Prostate gland (tissue), 2 donors: ENCODE results near the gene SCO2. TPM values are rescaled to one million over a fixed set of nuclear protein-coding genes. Genes with fewer than 3 reads are reported as not detected.

Source experiments
- DNase-seq: peaks from one replicate; pipeline ENCODE4 v3.0.0-alpha.2; 2019; ENCODE audit warnings: low spot score
- H3K27ac ChIP-seq, 2 donors: fragments of 200-600 bp; sonication (generic); 2 replicates each; pipeline ENCODE4 v1.5.1; 2017 to 2019
- H3K27me3 ChIP-seq: fragments of 200-600 bp; sonication (generic); replicated peaks from 2 replicates; pipeline ENCODE4 v1.5.1; 2019; ENCODE audit not compliant: insufficient read depth
- H3K36me3 ChIP-seq, 2 donors: fragments of 200-600 bp; sonication (generic); 1 replicate in 1 of 2; 2 replicates in 1 of 2; pipeline versions ENCODE4 v1.5.1 to v1.8.1; 2017 to 2019
- H3K4me1 ChIP-seq: fragments of 200-600 bp; sonication (generic); replicated peaks from 2 replicates; pipeline ENCODE4 v1.5.1; 2019
- H3K4me3 ChIP-seq, 2 donors: fragments of 200-600 bp; sonication (generic); 2 replicates each; pipeline ENCODE4 v1.5.1; 2017 to 2019
- H3K9me3 ChIP-seq: fragments of 200-600 bp; sonication (generic); 2 replicates; pipeline ENCODE4 v1.5.1; 2017
- CTCF ChIP-seq, 4 experiments: fragments of 200-600 bp in 2 of 4; fragments of 450-650 bp in 2 of 4; sonication (generic) in 2 of 4; IDR thresholded peaks; 1 replicate in 3 of 4; 2 replicates in 1 of 4; pipeline ENCODE4 v1.5.1; 2016 to 2019; ENCODE audit warnings: antibody characterized with exemption in 4 of 4, mild to moderate bottlenecking in 2 of 4, moderate library complexity in 2 of 4
- POLR2A ChIP-seq: fragments of 450-650 bp; IDR thresholded peaks from one replicate; pipeline ENCODE4 v1.6.1; 2016; ENCODE audit warnings: antibody characterized with exemption, mild to moderate bottlenecking
- POLR2AphosphoS5 ChIP-seq: sonication (generic); formaldehyde crosslinking; IDR thresholded peaks from one replicate; pipeline ENCODE4 v1.6.1; 2017; ENCODE audit warnings: antibody characterized with exemption
- WGBS: methylation state at CpG from one replicate; pipeline ENCODE4 v1.1.5; 2018; 5-methylcytosine and 5-hydroxymethylcytosine counted together
- intact Hi-C: fragments of 100-400 bp; cut with DNase I; formaldehyde crosslinking; loops from one replicate; pipeline ENCODE4 v1.14.2; 2022
- total RNA-seq, 2 donors: library from RNA; depleted of rRNA; stranded (reverse); fragments of >200 nt; gene quantifications; one replicate each; pipeline ENCODE4 v1.1.0, GENCODE V29; 2016

SCO2 gene
- total RNA-seq, 2 donors from 2014 or later: 1.5 to 8.3 TPM

- no peaks in the 10 kb centered on the region for H3K36me3 ChIP-seq
- WGBS: 71% methylated on average over 17 of the region's 18 CpGs
- intact Hi-C loops: no loop called here
- TF ChIP-seq POLR2A: no peak
- TF ChIP-seq CTCF (IDR thresholded peaks at IDR 0.05): no peak
- TF ChIP-seq POLR2AphosphoS5: no peak
- H3K9me3 ChIP-seq: no peaks in the 10 kb centered on the region
- no peak for DNase-seq
- H3K27ac ChIP-seq: no peak overlapping the region
- no peak overlapping the region for H3K4me3 ChIP-seq
- no peaks in the 10 kb centered on the region for H3K4me1 ChIP-seq
- no peaks in the 10 kb centered on the region for H3K27me3 ChIP-seq
Observed at GRCh38 chr22:50488006-50488677, 37.3 kb downstream of the SCO2 start.

GRCh38 chr22:50487290-50488005, 38.0 kb downstream of the SCO2 start:
- H3K27me3 ChIP-seq: no peaks in the 10 kb centered on the region
- H3K36me3 ChIP-seq: no peaks in the 10 kb centered on the region
- 88% methylated on average over 23 of the region's 23 CpGs for WGBS
- intact Hi-C loops: no loop called here
- H3K4me3 ChIP-seq: no peak overlapping the region
- no peaks in the 10 kb centered on the region for H3K4me1 ChIP-seq
- DNase-seq: no peak
- TF ChIP-seq CTCF (IDR thresholded peaks at IDR 0.05): no peak
- no peak for TF ChIP-seq POLR2A
- H3K27ac ChIP-seq: no peak overlapping the region
- no peaks in the 10 kb centered on the region for H3K9me3 ChIP-seq

- intact Hi-C loops: no loop called here
- Histone ChIP-seq H3K4me1 (no peaks in the 10 kb centered on the region), H3K9me3 (no peaks in the 10 kb centered on the region), H3K27me3 (no peaks in the 10 kb centered on the region), H3K27ac (no peak within 1 kb of the TSS), H3K36me3 (no peaks in the 10 kb centered on the region), H3K4me3 (no peak within 1 kb of the TSS)
- no peak for DNase-seq
- WGBS: 83% methylated on average over 21 of the region's 23 CpGs
- TF ChIP-seq POLR2A: no peak
- TF ChIP-seq POLR2AphosphoS5: no peak
- TF ChIP-seq CTCF (IDR thresholded peaks at IDR 0.05): no peak
Observed at GRCh38 chr22:50486561-50487289, 38.7 kb downstream of the SCO2 start, which contains the start of gene MIOX. Gene MIOX (plus strand): TSS chr22:50486859. CDS start chr22:50486898, 39 bp downstream.

DNA sequence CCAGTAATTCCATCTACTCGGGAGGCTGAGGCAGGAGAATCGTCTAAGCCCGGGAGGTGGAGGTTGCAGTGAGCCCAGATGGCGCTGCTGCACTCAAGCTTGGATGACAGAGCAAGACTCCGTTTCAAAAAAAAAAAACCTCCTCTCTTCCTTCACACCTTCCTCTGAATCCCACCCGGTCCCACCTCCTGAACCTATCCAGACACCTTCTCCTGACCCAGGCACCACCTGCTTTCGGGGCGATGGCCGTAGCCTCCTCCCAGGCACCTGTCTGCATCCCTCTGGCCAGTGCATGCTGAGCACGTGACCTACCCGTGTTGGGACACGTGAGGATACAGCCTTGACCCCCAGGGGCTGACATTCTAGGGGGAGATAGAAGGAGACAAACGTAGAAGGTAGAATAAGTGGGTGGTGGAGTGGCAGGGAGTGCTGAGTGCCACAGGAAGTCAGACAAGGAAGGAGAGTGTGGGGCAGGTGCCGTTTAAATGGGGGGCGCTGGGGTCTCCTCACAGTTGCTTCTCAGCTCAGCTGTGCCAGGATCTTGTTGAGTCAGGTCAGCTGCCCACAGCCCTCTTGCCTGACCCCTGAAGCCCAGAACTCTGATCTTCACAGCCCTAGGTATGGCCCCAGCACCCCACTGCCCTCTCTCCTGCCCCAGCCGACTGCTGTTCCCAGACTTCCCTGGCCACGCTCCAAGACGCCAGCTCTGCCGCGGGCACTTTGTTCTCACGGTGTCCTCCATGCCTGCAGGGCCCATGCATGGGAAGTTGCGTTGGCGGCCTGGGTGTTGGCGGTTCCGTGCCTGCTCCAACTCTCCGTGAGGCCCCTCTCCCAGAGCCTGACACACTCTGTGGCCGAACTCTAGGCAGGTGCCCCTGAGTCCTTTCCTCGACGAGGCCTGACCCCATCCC, 39.9 kb downstream of the SCO2 start:
- intact Hi-C loops: no loop called here
- H3K27me3 ChIP-seq: no peaks in the 10 kb centered on the region
- DNase-seq: no peak
- TF ChIP-seq POLR2AphosphoS5: no peak
- TF ChIP-seq CTCF (IDR thresholded peaks at IDR 0.05): no peak
- no peak for TF ChIP-seq POLR2A
- WGBS: 53% methylated on average over 29 of the region's 29 CpGs
- H3K36me3 ChIP-seq: no peaks in the 10 kb centered on the region
- H3K4me1 ChIP-seq: no peaks in the 10 kb centered on the region
- no peaks in the 10 kb centered on the region for H3K9me3 ChIP-seq
- H3K4me3 ChIP-seq: no peak overlapping the region
- H3K27ac ChIP-seq: no peak overlapping the region
